Measurements from ENCODE around the gene COL13A1.

Gene COL13A1

DNA sequence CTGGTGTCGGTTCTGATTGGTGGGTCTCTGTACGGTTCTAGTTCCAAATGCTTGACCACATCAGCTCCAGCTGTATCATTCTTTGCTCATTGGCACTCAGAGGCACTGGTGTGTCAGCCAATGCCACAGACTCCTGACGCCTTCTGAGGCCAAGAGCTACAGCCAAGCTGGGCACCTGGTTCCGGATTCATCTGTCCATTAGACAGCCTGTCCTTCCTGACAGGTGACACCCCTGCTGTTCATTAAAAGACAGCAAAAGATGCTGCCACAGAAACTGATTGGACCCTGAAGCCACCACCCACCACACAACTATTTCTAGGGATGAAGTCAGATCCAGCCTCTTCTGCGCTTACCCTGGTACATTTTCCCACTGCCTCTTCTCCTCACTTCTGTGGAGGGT is 35.6 kb downstream of the COL13A1 start:
- CTCF ChIA-PET = interaction anchor here (1.2 to 1.7 kb wide), 2 partner anchors 22 to 37 kb away, joined by 4 to 6 read pairs; no protein-coding TSS in a partner anchor
- POLR2A ChIA-PET (ENCODE audit: low non-redundant PET) = no interaction called here
- DNase-seq (ENCODE audit: low spot score) = no peak
- H3K27ac ChIP-seq = no peak overlapping the region
- TF ChIP-seq, protein P1, sequence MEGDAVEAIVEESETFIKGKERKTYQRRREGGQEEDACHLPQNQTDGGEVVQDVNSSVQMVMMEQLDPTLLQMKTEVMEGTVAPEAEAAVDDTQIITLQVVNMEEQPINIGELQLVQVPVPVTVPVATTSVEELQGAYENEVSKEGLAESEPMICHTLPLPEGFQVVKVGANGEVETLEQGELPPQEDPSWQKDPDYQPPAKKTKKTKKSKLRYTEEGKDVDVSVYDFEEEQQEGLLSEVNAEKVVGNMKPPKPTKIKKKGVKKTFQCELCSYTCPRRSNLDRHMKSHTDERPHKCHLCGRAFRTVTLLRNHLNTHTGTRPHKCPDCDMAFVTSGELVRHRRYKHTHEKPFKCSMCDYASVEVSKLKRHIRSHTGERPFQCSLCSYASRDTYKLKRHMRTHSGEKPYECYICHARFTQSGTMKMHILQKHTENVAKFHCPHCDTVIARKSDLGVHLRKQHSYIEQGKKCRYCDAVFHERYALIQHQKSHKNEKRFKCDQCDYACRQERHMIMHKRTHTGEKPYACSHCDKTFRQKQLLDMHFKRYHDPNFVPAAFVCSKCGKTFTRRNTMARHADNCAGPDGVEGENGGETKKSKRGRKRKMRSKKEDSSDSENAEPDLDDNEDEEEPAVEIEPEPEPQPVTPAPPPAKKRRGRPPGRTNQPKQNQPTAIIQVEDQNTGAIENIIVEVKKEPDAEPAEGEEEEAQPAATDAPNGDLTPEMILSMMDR (conservative IDR thresholded peaks at IDR 0.05; ENCODE audit: low read depth) = no peak

DNA sequence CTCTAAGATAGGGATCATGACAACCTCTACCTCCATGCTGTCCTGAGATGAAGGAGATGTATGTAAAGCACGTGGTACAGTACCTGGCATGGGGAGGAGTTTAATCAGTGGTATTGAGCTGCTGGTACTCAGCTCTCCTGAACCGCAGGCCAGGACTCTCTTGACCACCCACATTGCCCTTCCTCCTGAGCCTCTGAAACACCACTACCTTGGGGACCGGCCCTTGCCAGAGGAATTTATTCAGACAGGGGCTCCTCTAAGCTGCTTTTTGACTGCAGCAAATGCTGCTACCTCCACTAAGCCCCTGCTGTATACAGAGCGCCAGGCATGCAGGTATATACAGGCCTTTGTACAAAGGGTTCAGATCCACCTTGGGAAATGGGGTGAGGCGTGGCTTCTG is 36.7 kb downstream of the COL13A1 start:
- TF ChIP-seq, protein P1 (conservative IDR thresholded peaks at IDR 0.05; ENCODE audit: low read depth) = no peak
- ChIA-PET POLR2A (ENCODE audit: low non-redundant PET) (no interaction called here), CTCF (interaction anchor here (1.2 kb wide), 1 partner anchor 21 kb away, joined by 6 read pairs; no protein-coding TSS in a partner anchor)
- H3K27ac ChIP-seq = no peak overlapping the region
- no peak for DNase-seq (ENCODE audit: low spot score)

DNA sequence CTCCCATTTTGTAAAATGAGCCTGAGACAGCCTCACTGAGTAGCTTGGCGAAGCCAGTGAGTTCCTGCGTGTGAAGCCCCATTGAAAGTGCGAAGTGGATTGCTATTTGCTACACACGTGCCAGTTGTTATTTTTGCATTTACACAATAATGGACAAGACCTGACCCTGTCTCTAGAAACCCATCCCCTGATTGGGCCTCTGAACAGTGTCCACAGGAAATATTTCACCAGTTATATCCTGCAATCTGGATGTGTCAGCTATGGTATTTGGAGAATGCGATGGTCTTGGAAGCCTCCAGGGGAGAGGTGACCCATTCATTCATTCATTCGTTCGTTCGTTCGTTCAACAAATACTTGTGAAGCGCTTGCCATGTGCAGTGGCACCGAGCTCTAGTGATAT is 37.1 kb downstream of the COL13A1 start:
- DNase-seq (ENCODE audit: low spot score) = peak; percentile 24
- POLR2A ChIA-PET (ENCODE audit: low non-redundant PET) = no interaction called here
- H3K27ac ChIP-seq = no peak overlapping the region
- CTCF ChIA-PET = interaction anchor here (0.8 kb wide), 1 partner anchor 52 kb away, joined by 3 read pairs; no protein-coding TSS in a partner anchor
- TF ChIP-seq, protein P1 (conservative IDR thresholded peaks at IDR 0.05; ENCODE audit: low read depth) = no peak

DNA sequence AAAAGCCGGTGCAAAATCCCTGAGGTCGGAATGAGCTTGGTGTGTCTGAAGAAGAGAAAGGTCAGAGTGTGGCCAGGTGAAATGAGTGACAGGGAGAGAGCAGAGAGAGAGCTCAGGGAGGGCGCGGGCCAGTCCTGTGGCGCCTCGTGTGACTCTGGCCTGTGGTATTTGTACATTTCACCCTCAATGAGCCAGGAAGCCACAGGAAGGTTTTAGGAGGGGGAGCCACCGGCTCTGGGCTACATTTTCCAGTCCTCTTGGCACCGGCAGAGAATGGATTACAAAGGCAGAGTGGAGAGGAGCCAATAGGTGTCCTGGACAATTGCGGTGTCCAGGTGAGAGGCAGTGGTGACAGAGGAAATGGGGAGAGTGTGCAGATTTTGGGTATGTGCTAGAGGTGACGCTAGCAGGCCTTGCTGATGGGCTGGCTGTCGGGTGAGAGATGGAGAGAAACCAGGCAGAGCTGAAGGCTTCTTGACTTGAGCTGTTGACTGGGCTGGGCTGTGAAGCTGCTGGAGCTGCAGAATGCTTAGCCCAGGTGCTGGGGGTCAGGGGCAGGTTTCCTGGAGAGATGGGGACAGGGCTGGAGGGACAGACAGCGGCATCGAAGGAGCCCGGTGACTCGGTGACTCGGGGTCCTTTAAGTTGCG is 38.1 kb downstream of the COL13A1 start:
- peak; percentile 55 for DNase-seq (ENCODE audit: low spot score)
- TF ChIP-seq, protein P1 (conservative IDR thresholded peaks at IDR 0.05; ENCODE audit: low read depth) = no peak
- H3K27ac ChIP-seq = no peak overlapping the region
- ChIA-PET CTCF (interaction anchor here (0.6 to 0.8 kb wide), 5 partner anchors 51 to 980 kb away, joined by 3 to 7 read pairs (median 3); no protein-coding TSS in a partner anchor), POLR2A (ENCODE audit: low non-redundant PET) (no interaction called here)

DNA sequence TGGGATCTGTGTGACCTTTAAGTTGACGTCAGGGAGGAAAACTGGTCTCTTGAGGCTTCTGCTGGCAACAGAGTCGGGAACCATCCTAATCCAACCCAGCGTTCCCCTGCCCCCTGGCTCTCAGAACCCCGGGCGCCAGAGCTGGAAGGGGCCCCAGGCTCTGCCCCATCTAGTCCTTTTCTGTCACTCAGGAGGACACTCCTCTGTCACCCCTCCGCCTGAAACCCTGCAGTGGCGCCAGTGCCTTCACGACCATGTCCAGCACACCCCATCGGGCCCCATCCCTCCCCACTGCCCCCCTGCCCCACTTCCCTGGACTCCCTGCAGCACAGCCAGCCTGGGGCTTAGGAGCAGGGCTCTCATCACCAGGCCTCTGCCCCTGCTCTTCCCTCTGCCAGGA is 39.1 kb downstream of the COL13A1 start:
- no peak for DNase-seq (ENCODE audit: low spot score)
- TF ChIP-seq, protein P1 (conservative IDR thresholded peaks at IDR 0.05; ENCODE audit: low read depth) = no peak
- H3K27ac ChIP-seq = no peak overlapping the region
- CTCF ChIA-PET = interaction anchor here (0.7 kb wide), 1 partner anchor 41 kb away, joined by 4 read pairs; no protein-coding TSS in a partner anchor
- POLR2A ChIA-PET (ENCODE audit: low non-redundant PET) = no interaction called here

DNA sequence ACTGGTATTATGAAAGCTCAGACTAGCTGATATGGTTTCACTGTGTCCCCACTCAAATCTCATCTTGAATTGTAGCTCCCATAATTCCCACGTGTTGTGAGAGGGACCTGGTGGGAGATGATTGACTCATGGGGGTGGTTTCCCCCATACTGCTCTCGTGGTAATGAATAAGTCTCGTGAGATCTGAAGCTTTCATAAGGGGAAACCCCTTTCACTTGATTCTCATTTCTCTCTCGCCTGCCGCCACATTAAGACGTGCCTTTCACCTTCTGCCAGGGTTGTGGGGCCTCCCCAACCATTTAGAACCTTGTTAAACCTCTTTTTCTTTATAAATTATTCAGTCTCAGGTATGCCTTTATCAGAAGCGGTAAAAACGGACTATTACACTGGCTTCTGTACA is 40.3 kb downstream of the COL13A1 start:
- TF ChIP-seq, protein P1 (conservative IDR thresholded peaks at IDR 0.05; ENCODE audit: low read depth) = no peak
- CTCF ChIA-PET = interaction anchor here (1.8 kb wide), 1 partner anchor 73 kb away, joined by 5 read pairs; no protein-coding TSS in a partner anchor
- POLR2A ChIA-PET (ENCODE audit: low non-redundant PET) = no interaction called here
- H3K27ac ChIP-seq = no peak overlapping the region
- no peak for DNase-seq (ENCODE audit: low spot score)
